Karpas-422 (cell line): Measurements from ENCODE around the gene CER1. TPM values are rescaled to one million over a fixed set of nuclear protein-coding genes. Genes with fewer than 3 reads are reported as not detected.

ENCODE experiments used
- DNase-seq: peaks from one replicate; pipeline ENCODE4 v3.0.0-alpha.2; 2015
- H2AFZ ChIP-seq: fragments of 200-600 bp; sonication (generic); 2 replicates; pipeline ENCODE4 v1.6.1; 2014; ENCODE audit warnings: antibody characterized with exemption, low read length, mixed read lengths
- H3K27ac ChIP-seq: fragments of 200-600 bp; sonication (generic); 2 replicates; pipeline ENCODE4 v1.5.1; 2014; ENCODE audit warnings: mild to moderate bottlenecking, low read length, moderate library complexity
- H3K27me3 ChIP-seq: fragments of 200-600 bp; sonication (generic); 2 replicates; pipeline ENCODE4 v1.6.1; 2014; ENCODE audit warnings: low read length, mixed read lengths
- H3K36me3 ChIP-seq: fragments of 200-600 bp; sonication (generic); 2 replicates; pipeline ENCODE4 v1.6.1; 2014; ENCODE audit warnings: low read length, mixed read lengths; ENCODE audit not compliant: insufficient read depth
- H3K4me1 ChIP-seq: fragments of 200-600 bp; sonication (generic); 2 replicates; pipeline ENCODE4 v1.6.1; 2014; ENCODE audit warnings: mild to moderate bottlenecking, low read length, mixed read lengths
- H3K4me2 ChIP-seq: fragments of 200-600 bp; sonication (generic); 2 replicates; pipeline ENCODE4 v1.6.1; 2014; ENCODE audit warnings: low read length, low read depth, mild to moderate bottlenecking; ENCODE audit not compliant: poor library complexity, severe bottlenecking
- H3K4me3 ChIP-seq: fragments of 200-600 bp; sonication (generic); 2 replicates; pipeline ENCODE4 v1.5.1; 2014; ENCODE audit warnings: mild to moderate bottlenecking, antibody characterized with exemption, low read length, mixed read lengths
- H3K79me2 ChIP-seq: fragments of 200-600 bp; sonication (generic); 2 replicates; pipeline ENCODE4 v1.6.1; 2014; ENCODE audit warnings: mild to moderate bottlenecking, low read length, mixed read lengths
- H3K9ac ChIP-seq: fragments of 200-600 bp; sonication (generic); 2 replicates; pipeline ENCODE4 v1.6.0; 2014; ENCODE audit warnings: low read length
- H3K9me2 ChIP-seq: fragments of 200-600 bp; sonication (generic), shearing (Covaris generic); replicated peaks from 2 replicates; pipeline ENCODE4 v1.6.0; 2014; ENCODE audit warnings: mild to moderate bottlenecking, low read length, moderate library complexity; ENCODE audit not compliant: insufficient read depth
- H3K9me3 ChIP-seq: fragments of 300-700, 200-600 bp; sonication (generic); 2 replicates; pipeline ENCODE4 v1.6.1; 2014; ENCODE audit warnings: low read length, mixed read lengths
- H4K20me1 ChIP-seq: fragments of 200-600 bp; sonication (generic); 2 replicates; pipeline ENCODE4 v1.6.1; 2014; ENCODE audit warnings: mild to moderate bottlenecking, antibody characterized with exemption, low read length, low read depth; ENCODE audit not compliant: insufficient read depth
- total RNA-seq: library from RNA; depleted of rRNA; stranded (reverse); fragments of >200 nt; shearing (Covaris generic); gene quantifications from 2 replicates; pipeline ENCODE4 v1.2.3, GENCODE V29; 2014; ENCODE audit warnings: low replicate concordance

CER1 gene
- total RNA-seq, 1 experiment from 2014 or later = not detected

GRCh38 chr9:14752871-14753270 lies 30.3 kb upstream of the CER1 start:
- Histone ChIP-seq H3K4me1 (no peaks in the 10 kb centered on the region), H3K9me3 (no peaks in the 10 kb centered on the region), H2AFZ (no peak overlapping the region), H3K27me3 (no peaks in the 10 kb centered on the region), H3K9ac (no peak overlapping the region), H3K4me2 (no peak overlapping the region), H3K79me2 (no peaks in the 10 kb centered on the region), H3K4me3 (no peak overlapping the region), H4K20me1 (no peaks in the 10 kb centered on the region), H3K27ac (no peak overlapping the region), H3K9me2 (no peaks in the 10 kb centered on the region), H3K36me3 (no peaks in the 10 kb centered on the region)
- no peak for DNase-seq

DNA sequence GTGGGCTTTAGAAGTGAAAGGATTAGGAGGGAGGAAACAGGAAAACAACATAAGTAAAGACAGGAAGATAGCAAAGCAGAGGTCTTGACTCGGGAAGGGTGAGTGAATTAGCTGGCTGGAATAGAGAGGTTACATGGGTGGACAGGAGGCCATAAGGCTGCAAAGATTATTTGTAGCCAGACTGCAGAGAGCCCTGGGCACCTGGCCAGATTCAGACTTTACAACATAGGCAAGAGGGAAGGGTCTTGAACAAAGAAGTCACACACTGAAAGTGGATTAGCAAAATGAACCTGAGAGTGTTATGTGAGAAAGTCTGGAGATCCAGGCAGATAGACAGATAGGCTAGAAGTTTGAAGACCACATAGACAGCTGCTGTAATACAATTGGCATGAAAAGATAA lies 29.7 kb upstream of the CER1 start:
- Histone ChIP-seq H3K36me3 (no peaks in the 10 kb centered on the region), H3K79me2 (no peaks in the 10 kb centered on the region), H3K9me3 (no peaks in the 10 kb centered on the region), H3K4me3 (no peak overlapping the region), H3K9ac (no peak overlapping the region), H3K4me2 (no peak overlapping the region), H3K27ac (no peak overlapping the region), H3K9me2 (no peaks in the 10 kb centered on the region), H2AFZ (no peak overlapping the region), H3K4me1 (no peaks in the 10 kb centered on the region), H4K20me1 (no peaks in the 10 kb centered on the region), H3K27me3 (no peaks in the 10 kb centered on the region)
- DNase-seq = no peak

DNA sequence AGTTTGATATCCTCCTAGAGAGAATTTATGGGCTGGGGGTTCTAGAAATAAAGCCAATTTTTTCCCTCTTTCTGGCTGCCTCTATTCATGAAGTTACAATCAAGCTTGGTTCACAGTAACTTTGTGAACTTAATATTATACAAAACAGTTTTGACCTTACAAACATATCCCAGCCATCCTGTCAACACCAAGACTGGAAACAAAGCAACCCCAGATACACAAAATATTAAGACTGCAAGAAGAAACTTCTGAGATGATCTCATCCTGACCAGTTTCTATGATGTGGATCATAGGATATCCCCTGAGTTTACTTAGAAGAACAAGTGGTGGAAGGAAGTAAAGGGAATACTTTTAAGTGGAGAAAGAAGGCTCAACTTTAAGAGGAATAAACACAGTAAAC lies 28.3 kb upstream of the CER1 start:
- Histone ChIP-seq H3K27me3 (no peaks in the 10 kb centered on the region), H3K9me3 (no peaks in the 10 kb centered on the region), H3K4me2 (no peak overlapping the region), H2AFZ (no peak overlapping the region), H4K20me1 (no peaks in the 10 kb centered on the region), H3K9ac (no peak overlapping the region), H3K4me1 (no peaks in the 10 kb centered on the region), H3K27ac (no peak overlapping the region), H3K9me2 (no peaks in the 10 kb centered on the region), H3K36me3 (no peaks in the 10 kb centered on the region), H3K4me3 (no peak overlapping the region), H3K79me2 (no peaks in the 10 kb centered on the region)
- DNase-seq = no peak

DNA sequence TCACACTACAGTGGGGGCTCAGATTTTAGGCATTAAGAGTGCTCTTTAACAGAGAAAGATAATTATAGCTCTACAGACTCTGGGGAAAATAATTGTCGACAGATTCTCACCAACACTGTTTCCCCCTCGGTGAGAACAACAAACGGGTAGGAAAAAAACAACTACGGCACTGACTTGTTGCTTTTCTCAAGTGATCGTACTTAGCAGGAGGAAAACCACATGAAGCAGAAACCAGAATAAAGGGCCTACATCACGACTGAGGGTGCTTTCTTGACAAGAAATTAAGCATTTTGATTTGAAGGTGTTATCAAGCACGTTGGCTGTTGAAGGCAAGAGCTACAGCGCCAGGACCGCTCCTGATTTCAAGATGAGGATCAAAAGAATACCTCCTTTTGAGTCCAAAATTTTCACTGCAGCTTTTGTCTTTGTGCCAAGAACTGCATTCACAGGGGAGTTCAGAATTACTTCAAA lies 27.2 kb upstream of the CER1 start:
- Histone ChIP-seq H3K9me3 (no peaks in the 10 kb centered on the region), H3K4me1 (no peaks in the 10 kb centered on the region), H3K4me2 (no peak overlapping the region), H3K9ac (no peak overlapping the region), H3K79me2 (no peaks in the 10 kb centered on the region), H3K36me3 (no peaks in the 10 kb centered on the region), H2AFZ (no peak overlapping the region), H3K27me3 (no peaks in the 10 kb centered on the region), H3K9me2 (no peaks in the 10 kb centered on the region), H4K20me1 (no peaks in the 10 kb centered on the region), H3K27ac (no peak overlapping the region), H3K4me3 (no peak overlapping the region)
- DNase-seq = no peak

DNA sequence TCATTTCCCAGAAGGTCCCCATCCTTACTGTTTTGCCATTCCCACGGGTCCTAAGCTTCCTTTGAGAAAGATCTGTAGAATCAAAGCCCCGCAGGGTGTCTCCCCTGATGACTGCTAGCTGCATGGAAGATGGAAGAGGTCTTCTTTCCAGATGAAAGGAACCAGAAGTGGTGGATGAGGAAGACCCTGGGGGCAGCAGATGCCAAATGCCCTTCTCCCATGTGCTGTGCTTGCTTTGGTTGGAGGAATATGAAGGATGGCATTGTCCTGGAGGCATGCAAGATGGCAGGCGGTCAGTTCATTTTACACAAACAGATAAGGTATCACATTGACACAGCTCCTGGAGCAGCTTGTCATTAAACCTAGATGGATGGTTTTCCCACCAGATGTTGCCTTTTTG lies 25.8 kb upstream of the CER1 start:
- no peaks in the 10 kb centered on the region for H3K27me3 ChIP-seq
- no peaks in the 10 kb centered on the region for H3K4me1 ChIP-seq
- H3K4me2 ChIP-seq = no peak overlapping the region
- no peaks in the 10 kb centered on the region for H3K9me2 ChIP-seq
- no peaks in the 10 kb centered on the region for H3K36me3 ChIP-seq
- no peaks in the 10 kb centered on the region for H3K79me2 ChIP-seq
- H3K9ac ChIP-seq = no peak overlapping the region
- no peak overlapping the region for H3K27ac ChIP-seq
- no peaks in the 10 kb centered on the region for H3K9me3 ChIP-seq
- H3K4me3 ChIP-seq = no peak overlapping the region
- no peak overlapping the region for H2AFZ ChIP-seq
- no peaks in the 10 kb centered on the region for H4K20me1 ChIP-seq
- no peak for DNase-seq

- no peaks in the 10 kb centered on the region for H4K20me1 ChIP-seq
- no peak overlapping the region for H3K9ac ChIP-seq
- no peak overlapping the region for H3K4me3 ChIP-seq
- H3K9me3 ChIP-seq = no peaks in the 10 kb centered on the region
- H3K4me1 ChIP-seq = no peaks in the 10 kb centered on the region
- no peak overlapping the region for H3K27ac ChIP-seq
- no peak overlapping the region for H3K4me2 ChIP-seq
- H3K9me2 ChIP-seq = no peaks in the 10 kb centered on the region
- DNase-seq = no peak
- H3K79me2 ChIP-seq = no peaks in the 10 kb centered on the region
- H3K36me3 ChIP-seq = no peaks in the 10 kb centered on the region
- H2AFZ ChIP-seq = no peak overlapping the region
- no peaks in the 10 kb centered on the region for H3K27me3 ChIP-seq
Observed at GRCh38 chr9:14747111-14747510, 24.6 kb upstream of the CER1 start.

GRCh38 chr9:14746626-14747025 lies 24.1 kb upstream of the CER1 start:
- no peak overlapping the region for H3K27ac ChIP-seq
- no peak overlapping the region for H3K9ac ChIP-seq
- no peaks in the 10 kb centered on the region for H3K9me2 ChIP-seq
- H4K20me1 ChIP-seq = no peaks in the 10 kb centered on the region
- H3K79me2 ChIP-seq = no peaks in the 10 kb centered on the region
- H3K4me2 ChIP-seq = no peak overlapping the region
- H3K9me3 ChIP-seq = no peaks in the 10 kb centered on the region
- no peaks in the 10 kb centered on the region for H3K4me1 ChIP-seq
- no peaks in the 10 kb centered on the region for H3K36me3 ChIP-seq
- H2AFZ ChIP-seq = no peak overlapping the region
- H3K27me3 ChIP-seq = no peaks in the 10 kb centered on the region
- H3K4me3 ChIP-seq = no peak overlapping the region
- DNase-seq = no peak

DNA sequence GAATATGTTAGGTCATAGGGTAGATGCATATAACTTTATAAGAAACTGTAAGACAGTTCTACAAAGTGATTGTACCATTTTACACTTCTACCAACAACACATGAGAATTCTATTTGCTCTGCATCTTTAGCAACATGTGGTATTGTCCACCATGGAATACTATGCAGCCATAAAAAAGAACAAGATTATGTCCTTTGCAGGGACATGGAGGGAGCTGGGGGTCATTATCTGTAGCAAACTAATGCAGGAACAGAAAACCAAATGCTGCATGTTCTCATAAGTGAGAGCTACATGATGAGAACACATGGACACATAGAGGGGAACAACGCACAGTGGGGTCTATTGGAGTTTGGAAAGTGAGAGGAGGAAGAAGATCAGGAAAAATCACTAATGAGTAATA lies 22.2 kb upstream of the CER1 start:
- Histone ChIP-seq H3K4me2 (no peak overlapping the region), H3K36me3 (no peaks in the 10 kb centered on the region), H3K4me1 (no peaks in the 10 kb centered on the region), H3K79me2 (no peaks in the 10 kb centered on the region), H3K9ac (no peak overlapping the region), H3K4me3 (no peak overlapping the region), H2AFZ (no peak overlapping the region), H3K9me3 (no peaks in the 10 kb centered on the region), H3K27me3 (no peaks in the 10 kb centered on the region), H3K9me2 (no peaks in the 10 kb centered on the region), H3K27ac (no peak overlapping the region), H4K20me1 (no peaks in the 10 kb centered on the region)
- DNase-seq = no peak

DNA sequence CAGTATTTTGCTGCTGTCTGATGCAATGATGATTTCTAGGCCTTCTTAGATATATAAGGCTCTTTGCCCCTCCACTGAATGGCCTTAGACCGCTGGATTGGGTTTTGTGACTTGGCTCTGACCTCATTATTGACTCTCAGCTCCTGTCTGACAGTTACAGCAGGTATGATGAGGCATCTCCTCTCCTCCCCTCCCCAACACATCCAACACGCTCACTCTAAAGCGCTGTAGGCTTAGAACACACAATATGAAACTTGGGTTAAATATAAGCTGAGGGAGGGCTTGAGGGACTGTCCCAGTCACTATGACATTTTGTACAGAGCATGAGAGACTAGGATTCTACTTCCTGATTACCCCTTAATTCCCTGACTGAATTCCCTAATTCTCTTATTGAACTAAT lies 18.8 kb upstream of the CER1 start:
- no peaks in the 10 kb centered on the region for H3K36me3 ChIP-seq
- no peaks in the 10 kb centered on the region for H3K9me3 ChIP-seq
- no peak overlapping the region for H3K27ac ChIP-seq
- H4K20me1 ChIP-seq = no peaks in the 10 kb centered on the region
- no peak overlapping the region for H2AFZ ChIP-seq
- no peaks in the 10 kb centered on the region for H3K27me3 ChIP-seq
- H3K9ac ChIP-seq = no peak overlapping the region
- no peaks in the 10 kb centered on the region for H3K79me2 ChIP-seq
- no peak overlapping the region for H3K4me3 ChIP-seq
- no peaks in the 10 kb centered on the region for H3K9me2 ChIP-seq
- DNase-seq = no peak
- H3K4me2 ChIP-seq = no peak overlapping the region
- H3K4me1 ChIP-seq = no peaks in the 10 kb centered on the region
